ENCODE measurements around the gene MN1.

MN1 gene

DNA sequence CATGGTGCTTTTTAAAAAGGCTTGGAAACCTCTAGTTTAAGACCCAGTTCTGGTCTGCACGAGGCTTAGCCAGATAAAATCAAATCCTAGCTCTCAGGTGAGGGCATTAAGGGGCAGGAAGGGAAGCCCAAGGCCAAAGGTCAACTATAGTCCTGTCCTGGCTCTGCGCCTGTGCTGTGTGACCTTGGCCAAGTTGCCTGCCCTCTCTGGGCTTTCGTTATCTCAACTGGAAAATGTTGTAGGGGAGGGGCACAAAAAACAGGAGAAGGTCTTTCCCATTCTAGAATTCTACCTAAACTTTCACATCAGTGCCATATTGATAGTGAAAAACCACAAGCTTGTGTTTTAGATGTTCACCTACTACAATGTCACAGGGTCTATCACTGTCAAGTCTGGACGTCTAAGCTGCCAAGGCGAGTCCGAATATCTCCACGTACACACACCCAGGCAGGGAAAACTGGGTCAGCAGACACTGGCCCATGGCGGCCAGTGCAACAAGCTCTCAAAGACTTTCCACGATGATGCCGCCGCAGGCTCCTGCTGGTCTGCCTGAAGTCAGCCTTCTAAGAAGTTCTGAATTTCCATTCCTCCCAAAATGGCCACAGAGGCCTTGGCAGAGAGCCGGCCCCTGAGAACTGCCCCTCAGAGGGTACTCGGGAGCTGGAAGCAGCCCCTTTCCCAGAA lies 18.0 kb downstream of the MN1 start:
- Histone ChIP-seq H3K4me3 (ENCODE audit: low read depth, low read length) (no peak overlapping the region), H3K36me3 (replicated peaks) (no peaks in the 10 kb centered on the region), H3K27ac (no peak overlapping the region), H3K27me3 (replicated peaks) (no peaks in the 10 kb centered on the region)
- TF ChIP-seq, protein P1, sequence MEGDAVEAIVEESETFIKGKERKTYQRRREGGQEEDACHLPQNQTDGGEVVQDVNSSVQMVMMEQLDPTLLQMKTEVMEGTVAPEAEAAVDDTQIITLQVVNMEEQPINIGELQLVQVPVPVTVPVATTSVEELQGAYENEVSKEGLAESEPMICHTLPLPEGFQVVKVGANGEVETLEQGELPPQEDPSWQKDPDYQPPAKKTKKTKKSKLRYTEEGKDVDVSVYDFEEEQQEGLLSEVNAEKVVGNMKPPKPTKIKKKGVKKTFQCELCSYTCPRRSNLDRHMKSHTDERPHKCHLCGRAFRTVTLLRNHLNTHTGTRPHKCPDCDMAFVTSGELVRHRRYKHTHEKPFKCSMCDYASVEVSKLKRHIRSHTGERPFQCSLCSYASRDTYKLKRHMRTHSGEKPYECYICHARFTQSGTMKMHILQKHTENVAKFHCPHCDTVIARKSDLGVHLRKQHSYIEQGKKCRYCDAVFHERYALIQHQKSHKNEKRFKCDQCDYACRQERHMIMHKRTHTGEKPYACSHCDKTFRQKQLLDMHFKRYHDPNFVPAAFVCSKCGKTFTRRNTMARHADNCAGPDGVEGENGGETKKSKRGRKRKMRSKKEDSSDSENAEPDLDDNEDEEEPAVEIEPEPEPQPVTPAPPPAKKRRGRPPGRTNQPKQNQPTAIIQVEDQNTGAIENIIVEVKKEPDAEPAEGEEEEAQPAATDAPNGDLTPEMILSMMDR (IDR thresholded peaks at IDR 0.05; ENCODE audit: low read depth, low read length, missing control alignments), result no peak
- no peak for DNase-seq
- in situ Hi-C loops (cut with HindIII; ENCODE audit: low pct_ligation_motif_present, low sequenced_read_pairs), result no loop called here

DNA sequence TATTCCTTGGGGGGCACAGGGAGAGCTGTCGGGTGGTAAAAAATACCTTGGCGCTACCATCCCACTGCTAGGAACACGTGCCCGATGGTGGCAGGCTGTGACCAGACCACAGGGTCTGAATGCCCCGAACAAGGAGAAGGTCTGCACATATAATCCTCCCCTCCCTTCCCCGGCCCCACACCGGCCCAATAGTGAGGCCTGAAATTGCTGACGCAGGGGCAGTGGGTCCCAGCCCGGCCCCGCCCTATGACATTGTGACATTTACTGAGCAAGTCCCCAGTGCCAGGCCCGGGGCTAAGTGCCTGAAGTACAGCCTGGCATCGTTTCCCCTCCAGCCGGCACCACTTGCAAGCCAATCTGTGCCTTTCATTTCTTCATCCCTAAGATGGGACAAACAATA lies 19.5 kb downstream of the MN1 start:
- TF ChIP-seq, protein P1 (IDR thresholded peaks at IDR 0.05; ENCODE audit: low read depth, low read length, missing control alignments), result no peak
- Histone ChIP-seq H3K27ac (no peak overlapping the region), H3K36me3 (replicated peaks) (no peaks in the 10 kb centered on the region), H3K27me3 (replicated peaks) (no peaks in the 10 kb centered on the region), H3K4me3 (ENCODE audit: low read depth, low read length) (no peak overlapping the region)
- DNase-seq, result no peak
- in situ Hi-C loops (cut with HindIII; ENCODE audit: low pct_ligation_motif_present, low sequenced_read_pairs), result no loop called here

- in situ Hi-C loops (cut with HindIII; ENCODE audit: low pct_ligation_motif_present, low sequenced_read_pairs), result no loop called here
- no peaks in the 10 kb centered on the region for H3K27me3 ChIP-seq (replicated peaks)
- no peak for DNase-seq
These were observed 21.4 kb downstream of the MN1 start for GRCh38 chr22:27780161-27780575.

GRCh38 chr22:27779643-27780042 lies 21.9 kb downstream of the MN1 start:
- Histone ChIP-seq H3K36me3 (replicated peaks) (no peaks in the 10 kb centered on the region), H3K27me3 (replicated peaks) (no peaks in the 10 kb centered on the region), H3K27ac (no peak overlapping the region), H3K4me3 (ENCODE audit: low read depth, low read length) (no peak overlapping the region)
- in situ Hi-C loops (cut with HindIII; ENCODE audit: low pct_ligation_motif_present, low sequenced_read_pairs), result no loop called here
- no peak for DNase-seq
- TF ChIP-seq, protein P1 (IDR thresholded peaks at IDR 0.05; ENCODE audit: low read depth, low read length, missing control alignments), result no peak

More at GRCh38 chr22:27780161-27780575, 21.4 kb downstream of the MN1 start:
- Histone ChIP-seq H3K27ac (no peak overlapping the region), H3K4me3 (ENCODE audit: low read depth, low read length) (no peak overlapping the region), H3K36me3 (replicated peaks) (no peaks in the 10 kb centered on the region)
- TF ChIP-seq, protein P1 (IDR thresholded peaks at IDR 0.05; ENCODE audit: low read depth, low read length, missing control alignments), result no peak

DNA sequence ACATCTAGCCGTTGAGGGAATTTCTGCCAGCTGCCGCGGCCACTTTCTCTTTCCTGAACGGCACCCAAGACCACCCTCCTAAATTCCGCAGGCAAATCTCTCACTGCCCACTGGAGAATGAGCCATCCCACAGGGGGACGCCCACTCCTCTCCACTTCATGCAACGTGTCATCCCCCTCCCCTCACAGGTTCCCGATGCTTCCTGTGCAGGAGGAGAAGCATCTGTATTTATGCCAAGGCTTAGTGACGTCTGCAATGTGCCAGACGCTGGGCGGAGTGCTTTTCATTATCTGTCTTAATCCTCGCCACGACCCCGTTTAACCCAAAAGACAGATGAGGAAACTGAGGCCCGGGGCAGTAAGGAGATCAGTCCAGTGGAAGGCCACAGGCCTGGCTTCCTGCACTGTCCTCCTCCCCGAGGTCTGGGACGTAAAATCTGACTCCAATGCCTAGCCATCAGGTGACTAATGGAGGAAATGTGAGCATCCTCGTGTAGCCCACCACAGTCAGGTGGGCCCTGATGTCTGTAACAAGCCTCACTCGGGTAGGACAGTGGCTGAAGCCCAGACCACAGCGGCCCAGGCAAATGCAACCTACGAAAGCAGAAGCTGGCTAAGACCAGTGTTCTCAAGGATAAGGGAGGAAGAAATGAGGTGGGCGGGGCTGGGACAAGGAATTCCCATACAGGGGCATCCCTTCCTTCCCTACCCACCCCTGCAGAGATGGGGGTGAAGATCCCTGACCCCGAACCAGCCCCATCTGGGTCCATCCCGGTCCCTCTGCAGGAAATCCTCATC lies 23.1 kb downstream of the MN1 start:
- no peak for DNase-seq
- Histone ChIP-seq H3K27me3 (replicated peaks) (no peaks in the 10 kb centered on the region), H3K27ac (no peak overlapping the region), H3K4me3 (ENCODE audit: low read depth, low read length) (no peak overlapping the region), H3K36me3 (replicated peaks) (no peaks in the 10 kb centered on the region)
- in situ Hi-C loops (cut with HindIII; ENCODE audit: low pct_ligation_motif_present, low sequenced_read_pairs), result no loop called here
- TF ChIP-seq, protein P1 (IDR thresholded peaks at IDR 0.05; ENCODE audit: low read depth, low read length, missing control alignments), result no peak
